Measurements from ENCODE around the gene MERTK.

GRCh38 chr2:111986116-111986900, 87.9 kb downstream of the MERTK start:
- TF ChIP-seq CTCF (IDR thresholded peaks at IDR 0.05; ENCODE audit: insufficient read depth, low read depth, low read length), result no peak
- no peak for TF ChIP-seq EZH2 (IDR thresholded peaks at IDR 0.05; ENCODE audit: insufficient read depth, low read length)

Measured in astrocyte (in vitro differentiated cells and primary cell).